NCI-H1436 (cell line): ENCODE measurements around the gene FGF19.

Experiments used
- DNase-seq: peaks from one replicate; lab custom pipeline; 2025; lab: John Stamatoyannopoulos, UW

The FGF19 gene

DNA sequence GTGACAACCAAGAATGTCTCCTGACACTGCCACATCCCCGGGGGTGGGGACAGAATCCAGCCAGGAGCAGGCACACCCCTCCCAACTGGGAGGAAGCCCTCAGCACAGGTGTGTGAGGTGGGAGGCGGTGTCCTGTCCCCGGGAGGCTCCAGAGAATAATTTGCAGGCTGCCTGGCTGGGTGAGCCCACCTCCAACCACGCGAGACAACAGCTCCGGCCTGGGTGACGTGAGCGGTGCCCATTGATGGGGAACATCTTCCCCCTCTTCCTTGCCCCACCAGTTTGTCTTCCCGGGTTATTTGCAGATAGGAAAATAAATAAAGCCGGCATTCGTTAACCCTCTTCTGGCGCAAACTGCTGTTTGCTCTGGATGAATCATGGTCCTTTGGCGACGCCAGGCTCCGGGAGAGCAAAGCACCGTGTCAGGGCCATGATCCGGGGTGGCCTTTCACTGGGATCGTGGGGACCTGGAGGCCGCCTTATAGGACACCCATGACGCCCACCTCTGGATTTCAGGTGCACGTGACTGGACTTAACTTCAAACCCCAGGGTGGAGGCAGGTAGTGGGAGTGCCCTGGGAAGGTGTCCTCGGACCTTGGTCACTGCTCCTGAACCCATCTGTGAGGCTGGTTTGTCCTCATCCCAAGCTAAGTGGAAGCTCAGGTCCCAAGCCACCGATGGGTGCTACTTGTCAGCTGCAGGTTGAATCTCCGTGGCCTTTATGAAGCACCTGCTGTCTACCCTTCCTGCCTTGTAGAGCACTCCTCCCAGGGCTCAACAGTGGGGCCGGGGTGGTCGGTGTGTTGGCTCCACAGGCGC is 49.0 kb downstream of the FGF19 start:
- no peak for DNase-seq

DNA sequence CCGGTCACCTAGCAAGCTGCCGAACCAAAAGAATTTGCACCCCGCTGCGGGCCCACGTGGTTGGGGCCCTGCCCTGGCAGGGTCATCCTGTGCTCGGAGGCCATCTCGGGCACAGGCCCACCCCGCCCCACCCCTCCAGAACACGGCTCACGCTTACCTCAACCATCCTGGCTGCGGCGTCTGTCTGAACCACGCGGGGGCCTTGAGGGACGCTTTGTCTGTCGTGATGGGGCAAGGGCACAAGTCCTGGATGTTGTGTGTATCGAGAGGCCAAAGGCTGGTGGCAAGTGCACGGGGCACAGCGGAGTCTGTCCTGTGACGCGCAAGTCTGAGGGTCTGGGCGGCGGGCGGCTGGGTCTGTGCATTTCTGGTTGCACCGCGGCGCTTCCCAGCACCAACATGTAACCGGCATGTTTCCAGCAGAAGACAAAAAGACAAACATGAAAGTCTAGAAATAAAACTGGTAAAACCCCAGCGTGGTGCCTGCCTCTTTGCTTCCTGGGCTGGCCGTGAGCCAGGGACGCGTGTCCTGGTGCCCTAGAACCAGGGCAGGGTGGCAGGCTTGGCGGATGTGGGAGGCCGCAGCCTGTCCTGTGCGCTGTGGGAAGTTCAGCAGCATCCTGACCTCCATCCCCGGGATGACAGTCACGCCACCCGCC is 49.7 kb downstream of the FGF19 start:
- DNase-seq = no peak

DNA sequence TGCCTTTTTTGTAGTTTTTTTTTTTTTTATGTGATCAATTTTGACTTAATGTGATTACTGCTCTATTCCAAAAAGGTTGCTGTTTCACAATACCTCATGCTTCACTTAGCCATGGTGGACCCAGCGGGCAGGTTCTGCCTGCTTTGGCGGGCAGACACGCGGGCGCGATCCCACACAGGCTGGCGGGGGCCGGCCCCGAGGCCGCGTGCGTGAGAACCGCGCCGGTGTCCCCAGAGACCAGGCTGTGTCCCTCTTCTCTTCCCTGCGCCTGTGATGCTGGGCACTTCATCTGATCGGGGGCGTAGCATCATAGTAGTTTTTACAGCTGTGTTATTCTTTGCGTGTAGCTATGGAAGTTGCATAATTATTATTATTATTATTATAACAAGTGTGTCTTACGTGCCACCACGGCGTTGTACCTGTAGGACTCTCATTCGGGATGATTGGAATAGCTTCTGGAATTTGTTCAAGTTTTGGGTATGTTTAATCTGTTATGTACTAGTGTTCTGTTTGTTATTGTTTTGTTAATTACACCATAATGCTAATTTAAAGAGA is 50.3 kb downstream of the FGF19 start:
- DNase-seq = no peak

GRCh38 chr11:69652999-69653398 is 50.8 kb downstream of the FGF19 start:
- DNase-seq = no peak

DNA sequence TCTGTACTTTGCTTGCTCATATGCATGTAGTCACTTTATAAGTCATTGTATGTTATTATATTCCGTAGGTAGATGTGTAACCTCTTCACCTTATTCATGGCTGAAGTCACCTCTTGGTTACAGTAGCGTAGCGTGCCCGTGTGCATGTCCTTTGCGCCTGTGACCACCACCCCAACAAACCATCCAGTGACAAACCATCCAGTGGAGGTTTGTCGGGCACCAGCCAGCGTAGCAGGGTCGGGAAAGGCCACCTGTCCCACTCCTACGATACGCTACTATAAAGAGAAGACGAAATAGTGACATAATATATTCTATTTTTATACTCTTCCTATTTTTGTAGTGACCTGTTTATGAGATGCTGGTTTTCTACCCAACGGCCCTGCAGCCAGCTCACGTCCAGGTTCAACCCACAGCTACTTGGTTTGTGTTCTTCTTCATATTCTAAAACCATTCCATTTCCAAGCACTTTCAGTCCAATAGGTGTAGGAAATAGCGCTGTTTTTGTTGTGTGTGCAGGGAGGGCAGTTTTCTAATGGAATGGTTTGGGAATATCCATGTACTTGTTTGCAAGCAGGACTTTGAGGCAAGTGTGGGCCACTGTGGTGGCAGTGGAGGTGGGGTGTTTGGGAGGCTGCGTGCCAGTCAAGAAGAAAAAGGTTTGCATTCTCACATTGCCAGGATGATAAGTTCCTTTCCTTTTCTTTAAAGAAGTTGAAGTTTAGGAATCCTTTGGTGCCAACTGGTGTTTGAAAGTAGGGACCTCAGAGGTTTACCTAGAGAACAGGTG is 51.8 kb downstream of the FGF19 start:
- no peak for DNase-seq

- DNase-seq = no peak
These were observed 52.9 kb downstream of the FGF19 start for GRCh38 chr11:69650832-69651344.

DNA sequence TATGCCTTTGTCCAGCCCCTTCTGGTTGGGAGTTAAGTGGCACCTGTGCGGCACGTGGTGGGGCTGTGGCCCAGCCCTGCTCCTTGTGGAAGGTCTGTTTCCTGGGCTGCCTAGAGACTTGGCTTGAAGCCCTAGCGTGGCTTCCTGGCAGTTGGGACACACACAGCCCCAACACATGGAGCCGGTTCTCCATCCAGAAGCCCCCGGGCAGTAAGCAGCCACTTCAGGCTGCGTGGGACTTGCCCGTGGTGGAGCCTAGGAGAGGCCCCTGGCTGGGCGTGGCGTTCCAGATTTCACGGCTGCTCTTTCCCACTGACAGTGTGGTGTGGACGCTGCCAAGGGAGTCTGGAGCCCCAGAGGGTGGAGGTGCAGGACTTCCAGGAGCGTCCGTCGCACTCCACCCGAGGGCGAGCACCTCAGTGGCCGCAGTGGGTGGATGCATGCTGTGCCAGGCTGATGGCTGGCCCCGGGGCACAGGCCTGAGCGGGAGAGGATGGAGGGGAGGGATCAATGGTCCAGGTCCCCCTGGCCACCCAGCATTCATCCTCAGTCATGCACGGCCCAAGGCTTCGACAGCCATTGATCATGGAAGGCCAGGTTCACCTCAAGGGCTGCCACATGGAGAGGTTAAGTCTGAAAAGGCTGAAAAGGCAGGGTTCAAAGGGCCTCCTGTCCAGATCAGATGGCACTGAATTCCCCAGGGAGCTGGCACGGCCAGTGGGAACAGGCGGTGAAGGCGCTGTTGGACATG is 53.6 kb downstream of the FGF19 start:
- DNase-seq = no peak

GRCh38 chr11:69649576-69649900 is 54.3 kb downstream of the FGF19 start:
- no peak for DNase-seq

GRCh38 chr11:69648679-69649575 is 54.9 kb downstream of the FGF19 start:
- DNase-seq = no peak
